ENCODE data around the gene COL23A1.

DNA sequence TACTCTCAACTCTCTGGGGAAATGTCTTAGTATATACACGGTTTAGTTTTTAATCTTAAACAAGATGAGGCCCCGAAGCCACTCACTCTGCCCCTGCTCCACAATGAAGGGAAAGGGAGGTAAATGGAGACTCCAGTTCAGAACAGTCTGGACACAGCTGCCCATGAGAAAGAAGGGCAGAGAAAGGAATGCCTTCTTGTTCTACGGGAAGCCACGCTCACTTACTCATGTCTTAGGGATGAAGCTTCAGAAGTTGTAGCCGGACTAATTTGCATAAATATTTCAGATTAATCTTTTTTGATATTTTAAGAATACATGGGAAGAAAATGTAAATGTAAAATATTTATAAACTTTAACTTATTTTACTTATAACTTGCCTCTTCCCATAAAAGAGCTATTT is 94.0 kb downstream of the COL23A1 start:
- no peak for TF ChIP-seq CREM (CRISPR knock-in tag; IDR thresholded peaks at IDR 0.05)
- TF ChIP-seq FOXJ3 (CRISPR knock-in tag; IDR thresholded peaks at IDR 0.05; ENCODE audit: borderline replicate concordance) = no peak
- TF ChIP-seq ZNF121 (CRISPR knock-in tag; IDR thresholded peaks at IDR 0.05) = no peak
- no peak for TF ChIP-seq NR2C2 (CRISPR knock-in tag; IDR thresholded peaks at IDR 0.05)
- TF ChIP-seq, protein P1, sequence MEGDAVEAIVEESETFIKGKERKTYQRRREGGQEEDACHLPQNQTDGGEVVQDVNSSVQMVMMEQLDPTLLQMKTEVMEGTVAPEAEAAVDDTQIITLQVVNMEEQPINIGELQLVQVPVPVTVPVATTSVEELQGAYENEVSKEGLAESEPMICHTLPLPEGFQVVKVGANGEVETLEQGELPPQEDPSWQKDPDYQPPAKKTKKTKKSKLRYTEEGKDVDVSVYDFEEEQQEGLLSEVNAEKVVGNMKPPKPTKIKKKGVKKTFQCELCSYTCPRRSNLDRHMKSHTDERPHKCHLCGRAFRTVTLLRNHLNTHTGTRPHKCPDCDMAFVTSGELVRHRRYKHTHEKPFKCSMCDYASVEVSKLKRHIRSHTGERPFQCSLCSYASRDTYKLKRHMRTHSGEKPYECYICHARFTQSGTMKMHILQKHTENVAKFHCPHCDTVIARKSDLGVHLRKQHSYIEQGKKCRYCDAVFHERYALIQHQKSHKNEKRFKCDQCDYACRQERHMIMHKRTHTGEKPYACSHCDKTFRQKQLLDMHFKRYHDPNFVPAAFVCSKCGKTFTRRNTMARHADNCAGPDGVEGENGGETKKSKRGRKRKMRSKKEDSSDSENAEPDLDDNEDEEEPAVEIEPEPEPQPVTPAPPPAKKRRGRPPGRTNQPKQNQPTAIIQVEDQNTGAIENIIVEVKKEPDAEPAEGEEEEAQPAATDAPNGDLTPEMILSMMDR (IDR thresholded peaks at IDR 0.05) = no peak
- TF ChIP-seq CREB1 (CRISPR knock-in tag; IDR thresholded peaks at IDR 0.05) = no peak
- no peak for TF ChIP-seq ETV6 (CRISPR knock-in tag; IDR thresholded peaks at IDR 0.05)
- no peak for TF ChIP-seq IRF2 (CRISPR knock-in tag; IDR thresholded peaks at IDR 0.05; ENCODE audit: borderline replicate concordance, low read depth)
